Natural killer cell (primary cell): ENCODE results near the gene NHLH2. TPM values are rescaled to one million over a fixed set of nuclear protein-coding genes. Genes with fewer than 3 reads are reported as not detected.

ENCODE experiments used
- ATAC-seq, 3 donors: fragments of 150-1000 bp in 2 of 3; fragments of 200-7000 bp in 1 of 3; cut with Tn5 transposase; 1 replicate in 1 of 3; 2 replicates in 2 of 3; pipeline ENCODE4 v1.10.0; 2021; ENCODE audit warnings: mild to moderate bottlenecking in 2 of 3, moderate library complexity in 2 of 3
- DNase-seq, 2 donors: peaks; one replicate each; pipeline versions ENCODE4 v3.0.0 to v3.0.0-alpha.2; 2013 to 2021; ENCODE audit warnings: mixed read lengths in 1 of 2
- H3K27ac ChIP-seq: one replicate; pipeline ENCODE4 v1.5.1; 2013; ENCODE audit warnings: mild to moderate bottlenecking, low read length
- H3K27me3 ChIP-seq: one replicate; pipeline ENCODE4 v1.6.1; 2013; ENCODE audit warnings: low read length; ENCODE audit not compliant: control insufficient read depth, insufficient read depth
- H3K36me3 ChIP-seq: one replicate; pipeline ENCODE4 v1.6.1; 2013; ENCODE audit warnings: low read length; ENCODE audit not compliant: control insufficient read depth, insufficient read depth
- H3K4me1 ChIP-seq: one replicate; pipeline ENCODE4 v1.6.1; 2013; ENCODE audit warnings: low read length; ENCODE audit not compliant: control insufficient read depth, insufficient read depth
- H3K4me3 ChIP-seq: one replicate; pipeline ENCODE4 v1.5.1; 2013; ENCODE audit warnings: low read length
- H3K9me3 ChIP-seq: one replicate; pipeline ENCODE4 v1.6.1; 2013; ENCODE audit warnings: low read length; ENCODE audit not compliant: control insufficient read depth, insufficient read depth
- H3K27ac Mint-ChIP-seq, 2 donors: one replicate each; pipeline ENCODE4 v1.8.0; 2022; ENCODE audit warnings: mild to moderate bottlenecking in 2 of 2, mixed read lengths in 2 of 2, moderate library complexity in 1 of 2
- H3K27me3 Mint-ChIP-seq, 2 donors: one replicate each; pipeline ENCODE4 v1.8.0; 2022; ENCODE audit warnings: low read depth in 2 of 2, mixed read lengths in 2 of 2
- H3K36me3 Mint-ChIP-seq: one replicate; pipeline ENCODE4 v1.8.0; 2022; ENCODE audit warnings: mixed read lengths
- H3K4me1 Mint-ChIP-seq, 2 donors: one replicate each; pipeline ENCODE4 v1.8.0; 2022; ENCODE audit warnings: mixed read lengths in 2 of 2
- H3K4me3 Mint-ChIP-seq: one replicate; pipeline ENCODE4 v1.8.0; 2022; ENCODE audit warnings: mild to moderate bottlenecking, moderate library complexity, mixed read lengths
- H3K9me3 Mint-ChIP-seq, 2 donors: one replicate each; pipeline ENCODE4 v1.8.0; 2022; ENCODE audit warnings: mixed read lengths in 2 of 2
- CTCF ChIP-seq: fragments of 200-600 bp; IDR thresholded peaks from one replicate; pipeline ENCODE4 v1.8.0; 2022; ENCODE audit warnings: antibody characterized with exemption
- WGBS: methylation state at CpG from one replicate; pipeline ENCODE4 v1.1.7; 2013; ENCODE audit warnings: missing lambda C conversion rate; ENCODE audit not compliant: insufficient coverage; 5-methylcytosine and 5-hydroxymethylcytosine counted together
- intact Hi-C: fragments of 100-400 bp; cut with micrococcal nuclease; formaldehyde crosslinking; loops from one replicate; pipeline ENCODE4 v1.14.2; 2022
- total RNA-seq, 4 donors: library from RNA; stranded (reverse); fragments of 120-200 nt in 1 of 4; gene quantifications; one replicate each; pipeline versions ENCODE4 v1.2.3 to v1.2.4, GENCODE V29; 2013 to 2022

NHLH2 gene
- total RNA-seq, 3 donors from 2014 or later (not counting 1 experiment from before 2014, with no cell fraction given): not detected

GRCh38 chr1:115796897-115797296 lies 44.0 kb downstream of the NHLH2 start:
- H3K36me3 ChIP-seq: no peaks in the 10 kb centered on the region
- H3K9me3 Mint-ChIP-seq: no peaks in the 10 kb centered on the region
- intact Hi-C loops: no loop called here
- H3K4me1 Mint-ChIP-seq: no peaks in the 10 kb centered on the region
- TF ChIP-seq CTCF: no peak
- H3K27ac ChIP-seq: no peak overlapping the region
- ATAC-seq: no peak
- no peaks in the 10 kb centered on the region for H3K9me3 ChIP-seq
- H3K36me3 Mint-ChIP-seq: no peaks in the 10 kb centered on the region
- 62% methylated on average over 3 of the region's 5 CpGs for whole genome bisulfite sequencing
- no peaks in the 10 kb centered on the region for H3K27me3 ChIP-seq
- no peak overlapping the region for H3K4me3 Mint-ChIP-seq
- peaks cover 27 to 44% of the 10 kb centered on the region in 2 donors for H3K27me3 Mint-ChIP-seq
- DNase-seq: no peak
- no peaks in the 10 kb centered on the region for H3K4me1 ChIP-seq
- no peak overlapping the region for H3K27ac Mint-ChIP-seq
- no peak overlapping the region for H3K4me3 ChIP-seq

GRCh38 chr1:115796036-115796435 lies 44.9 kb downstream of the NHLH2 start:
- Histone ChIP-seq H3K36me3 (no peaks in the 10 kb centered on the region), H3K27ac (no peak overlapping the region), H3K4me3 (no peak overlapping the region), H3K4me1 (no peaks in the 10 kb centered on the region), H3K9me3 (no peaks in the 10 kb centered on the region), H3K27me3 (no peaks in the 10 kb centered on the region)
- peaks cover 24 to 43% of the 10 kb centered on the region in 2 donors for H3K27me3 Mint-ChIP-seq
- no peaks in the 10 kb centered on the region for H3K4me1 Mint-ChIP-seq
- intact Hi-C loops: no loop called here
- no peak overlapping the region for H3K27ac Mint-ChIP-seq
- no peaks in the 10 kb centered on the region for H3K36me3 Mint-ChIP-seq
- ATAC-seq (no peak), DNase-seq (no peak)
- no peaks in the 10 kb centered on the region for H3K9me3 Mint-ChIP-seq
- no peak overlapping the region for H3K4me3 Mint-ChIP-seq
- WGBS: 63% methylated on average over 4 of the region's 6 CpGs
- TF ChIP-seq CTCF: no peak

GRCh38 chr1:115794976-115795639 lies 45.8 kb downstream of the NHLH2 start:
- H3K36me3 ChIP-seq: no peaks in the 10 kb centered on the region
- no peak overlapping the region for H3K4me3 Mint-ChIP-seq
- DNase-seq: no peak
- no peaks in the 10 kb centered on the region for H3K9me3 Mint-ChIP-seq
- H3K4me1 Mint-ChIP-seq: no peaks in the 10 kb centered on the region
- TF ChIP-seq CTCF: no peak
- no peaks in the 10 kb centered on the region for H3K4me1 ChIP-seq
- no peaks in the 10 kb centered on the region for H3K27me3 ChIP-seq
- no peaks in the 10 kb centered on the region for H3K9me3 ChIP-seq
- no peak overlapping the region for H3K27ac Mint-ChIP-seq
- intact Hi-C loops: no loop called here
- peaks cover 20 to 38% of the 10 kb centered on the region in 2 donors for H3K27me3 Mint-ChIP-seq
- H3K36me3 Mint-ChIP-seq: no peaks in the 10 kb centered on the region
- H3K27ac ChIP-seq: no peak overlapping the region
- H3K4me3 ChIP-seq: no peak overlapping the region
- WGBS: 81% methylated on average over 4 of the region's 4 CpGs
- no peak for ATAC-seq

GRCh38 chr1:115793162-115793561 lies 47.8 kb downstream of the NHLH2 start:
- Histone ChIP-seq H3K27me3 (peaks cover 3% of the 10 kb centered on the region), H3K9me3 (no peaks in the 10 kb centered on the region), H3K4me1 (no peaks in the 10 kb centered on the region), H3K36me3 (no peaks in the 10 kb centered on the region), H3K4me3 (no peak overlapping the region), H3K27ac (no peak overlapping the region)
- Mint-ChIP-seq H3K4me3 (no peak overlapping the region), H3K27ac (no peak overlapping the region), H3K36me3 (no peaks in the 10 kb centered on the region), H3K27me3 (peaks cover 21 to 36% of the 10 kb centered on the region in 2 donors), H3K4me1 (no peaks in the 10 kb centered on the region), H3K9me3 (no peaks in the 10 kb centered on the region)
- intact Hi-C loops: no loop called here
- no peak for TF ChIP-seq CTCF
- WGBS: 48% methylated on average over 9 of the region's 9 CpGs
- DNase-seq (no peak), ATAC-seq (no peak)
